ENCODE data around the gene NXPH1. TPM values are rescaled to one million over a fixed set of nuclear protein-coding genes. Genes with fewer than 3 reads are reported as not detected.
A peak's percentile ranks its signal among the peaks of the same experiment; 100 is the strongest.

Gene NXPH1
- total RNA-seq: not detected

- no peak within 1 kb of the TSS for H3K4me3 Mint-ChIP-seq
- H3K9me3 Mint-ChIP-seq (ENCODE audit: low read depth): no peaks in the 10 kb centered on the region
- H3K27me3 Mint-ChIP-seq: peaks cover 80% of the 10 kb centered on the region
- peak within 1 kb of the TSS; percentile 54 for H3K27ac Mint-ChIP-seq
- peaks cover 4% of the 10 kb centered on the region for H3K36me3 Mint-ChIP-seq
- peak; percentile 27 for ATAC-seq
- H3K4me1 Mint-ChIP-seq: peaks cover 5% of the 10 kb centered on the region
- DNase-seq: no peak
- CTCF ChIA-PET: no interaction called here
Measured at GRCh38 chr7:8433477-8434289, at the start of gene NXPH1. Gene NXPH1, plus strand, starts transcription at chr7:8433609.

GRCh38 chr7:8384901-8385300, 48.5 kb upstream of the NXPH1 start:
- ATAC-seq (no peak), DNase-seq (no peak)
- Mint-ChIP-seq H3K4me3 (no peak overlapping the region), H3K27ac (no peak overlapping the region), H3K27me3 (peaks cover 17% of the 10 kb centered on the region), H3K36me3 (no peaks in the 10 kb centered on the region), H3K9me3 (ENCODE audit: low read depth) (no peaks in the 10 kb centered on the region), H3K4me1 (peaks cover 14% of the 10 kb centered on the region)
- CTCF ChIA-PET: interaction anchor here (1.3 kb wide), 1 partner anchor 20 kb away, joined by 3 read pairs; no protein-coding TSS in a partner anchor

GRCh38 chr7:8386926-8387550, 46.4 kb upstream of the NXPH1 start:
- Mint-ChIP-seq H3K4me3 (no peak overlapping the region), H3K27ac (no peak overlapping the region), H3K27me3 (peaks cover 14% of the 10 kb centered on the region), H3K4me1 (peaks cover 14% of the 10 kb centered on the region), H3K36me3 (no peaks in the 10 kb centered on the region), H3K9me3 (ENCODE audit: low read depth) (no peaks in the 10 kb centered on the region)
- CTCF ChIA-PET: no interaction called here
- DNase-seq: no peak
- ATAC-seq: peak; percentile 27

- peaks cover 16% of the 10 kb centered on the region for H3K27me3 Mint-ChIP-seq
Measured at GRCh38 chr7:8387551-8388256, 45.7 kb upstream of the NXPH1 start.

GRCh38 chr7:8388257-8388625, 45.2 kb upstream of the NXPH1 start:
- Mint-ChIP-seq H3K4me1 (peaks cover 14% of the 10 kb centered on the region), H3K27me3 (peaks cover 17% of the 10 kb centered on the region), H3K36me3 (no peaks in the 10 kb centered on the region), H3K27ac (no peak overlapping the region), H3K4me3 (no peak overlapping the region), H3K9me3 (ENCODE audit: low read depth) (no peaks in the 10 kb centered on the region)
- DNase-seq (no peak), ATAC-seq (no peak)
- CTCF ChIA-PET: no interaction called here

More at GRCh38 chr7:8387551-8388256, 45.7 kb upstream of the NXPH1 start:
- ATAC-seq (no peak), DNase-seq (no peak)
- Mint-ChIP-seq H3K4me1 (peaks cover 14% of the 10 kb centered on the region), H3K4me3 (no peak overlapping the region), H3K36me3 (no peaks in the 10 kb centered on the region), H3K27ac (no peak overlapping the region), H3K9me3 (ENCODE audit: low read depth) (no peaks in the 10 kb centered on the region)
- CTCF ChIA-PET: no interaction called here

- no peaks in the 10 kb centered on the region for H3K36me3 Mint-ChIP-seq
- no peak overlapping the region for H3K27ac Mint-ChIP-seq
- DNase-seq (no peak), ATAC-seq (no peak)
- peaks cover 12% of the 10 kb centered on the region for H3K4me1 Mint-ChIP-seq
- no peaks in the 10 kb centered on the region for H3K9me3 Mint-ChIP-seq (ENCODE audit: low read depth)
- CTCF ChIA-PET: no interaction called here
- H3K27me3 Mint-ChIP-seq: peaks cover 17% of the 10 kb centered on the region
- H3K4me3 Mint-ChIP-seq: no peak overlapping the region
Measured at GRCh38 chr7:8389593-8390261, 43.7 kb upstream of the NXPH1 start.

- ATAC-seq: no peak
- peaks cover 11% of the 10 kb centered on the region for H3K4me1 Mint-ChIP-seq
Measured at GRCh38 chr7:8390262-8390626, 43.2 kb upstream of the NXPH1 start.

GRCh38 chr7:8391353-8392062, 41.9 kb upstream of the NXPH1 start:
- peaks cover 11% of the 10 kb centered on the region for H3K4me1 Mint-ChIP-seq
- CTCF ChIA-PET: no interaction called here
- H3K4me3 Mint-ChIP-seq: no peak overlapping the region

More at GRCh38 chr7:8390262-8390626, 43.2 kb upstream of the NXPH1 start:
- no peaks in the 10 kb centered on the region for H3K36me3 Mint-ChIP-seq
- DNase-seq: no peak
- H3K27me3 Mint-ChIP-seq: peaks cover 16% of the 10 kb centered on the region
- H3K27ac Mint-ChIP-seq: no peak overlapping the region
- CTCF ChIA-PET: no interaction called here
- H3K9me3 Mint-ChIP-seq (ENCODE audit: low read depth): no peaks in the 10 kb centered on the region
- no peak overlapping the region for H3K4me3 Mint-ChIP-seq

GRCh38 chr7:8396294-8396693, 37.1 kb upstream of the NXPH1 start:
- Mint-ChIP-seq H3K4me3 (no peak overlapping the region), H3K4me1 (no peaks in the 10 kb centered on the region), H3K27me3 (peaks cover 10% of the 10 kb centered on the region), H3K9me3 (ENCODE audit: low read depth) (no peaks in the 10 kb centered on the region), H3K27ac (no peak overlapping the region), H3K36me3 (no peaks in the 10 kb centered on the region)
- ATAC-seq (no peak), DNase-seq (no peak)
- CTCF ChIA-PET: interaction anchor here (1.1 to 1.4 kb wide), 2 partner anchors 19 to 36 kb away, joined by 3 read pairs; no protein-coding TSS in a partner anchor

More at GRCh38 chr7:8391353-8392062, 41.9 kb upstream of the NXPH1 start:
- ATAC-seq: no peak
- no peak for DNase-seq
- H3K27me3 Mint-ChIP-seq: peaks cover 14% of the 10 kb centered on the region
- H3K9me3 Mint-ChIP-seq (ENCODE audit: low read depth): no peaks in the 10 kb centered on the region
- H3K27ac Mint-ChIP-seq: no peak overlapping the region
- H3K36me3 Mint-ChIP-seq: no peaks in the 10 kb centered on the region

- no peak for DNase-seq
- Mint-ChIP-seq H3K27ac (no peak overlapping the region), H3K4me3 (no peak overlapping the region), H3K4me1 (no peaks in the 10 kb centered on the region), H3K27me3 (peaks cover 6% of the 10 kb centered on the region), H3K9me3 (ENCODE audit: low read depth) (no peaks in the 10 kb centered on the region), H3K36me3 (no peaks in the 10 kb centered on the region)
- CTCF ChIA-PET: no interaction called here
- ATAC-seq: no peak
Measured at GRCh38 chr7:8408871-8409270, 24.5 kb upstream of the NXPH1 start.

- CTCF ChIA-PET: no interaction called here
- H3K27ac Mint-ChIP-seq: no peak overlapping the region
- H3K27me3 Mint-ChIP-seq: peaks cover 6% of the 10 kb centered on the region
- ATAC-seq (no peak), DNase-seq (no peak)
- H3K4me1 Mint-ChIP-seq: no peaks in the 10 kb centered on the region
- H3K36me3 Mint-ChIP-seq: no peaks in the 10 kb centered on the region
- H3K9me3 Mint-ChIP-seq (ENCODE audit: low read depth): no peaks in the 10 kb centered on the region
- H3K4me3 Mint-ChIP-seq: no peak overlapping the region
Measured at GRCh38 chr7:8411103-8411502, 22.3 kb upstream of the NXPH1 start.

GRCh38 chr7:8413600-8413999, 19.8 kb upstream of the NXPH1 start:
- ATAC-seq: no peak
- CTCF ChIA-PET: no interaction called here

More at GRCh38 chr7:8413600-8413999, 19.8 kb upstream of the NXPH1 start:
- peaks cover 6% of the 10 kb centered on the region for H3K27me3 Mint-ChIP-seq
- DNase-seq: no peak
- no peak overlapping the region for H3K4me3 Mint-ChIP-seq
- no peaks in the 10 kb centered on the region for H3K36me3 Mint-ChIP-seq
- H3K4me1 Mint-ChIP-seq: no peaks in the 10 kb centered on the region
- H3K9me3 Mint-ChIP-seq (ENCODE audit: low read depth): no peaks in the 10 kb centered on the region
- H3K27ac Mint-ChIP-seq: no peak overlapping the region
